Ramos (cell line): Measurements from ENCODE around the gene TMED9.
"Not testable (repeated sequence)": the region's sequence is repeated elsewhere in the genome, so short reads cannot be mapped to it uniquely, and the experiment has no call there.

ENCODE experiments used
- in situ Hi-C: fragments of 300-500 bp; cut with MboI; formaldehyde crosslinking; loops from one replicate; pipeline ENCODE4 v1.14.3; 2022; ENCODE audit warnings: low sequenced_read_pairs; ENCODE audit not compliant: unreplicated experiment

TMED9 gene

DNA sequence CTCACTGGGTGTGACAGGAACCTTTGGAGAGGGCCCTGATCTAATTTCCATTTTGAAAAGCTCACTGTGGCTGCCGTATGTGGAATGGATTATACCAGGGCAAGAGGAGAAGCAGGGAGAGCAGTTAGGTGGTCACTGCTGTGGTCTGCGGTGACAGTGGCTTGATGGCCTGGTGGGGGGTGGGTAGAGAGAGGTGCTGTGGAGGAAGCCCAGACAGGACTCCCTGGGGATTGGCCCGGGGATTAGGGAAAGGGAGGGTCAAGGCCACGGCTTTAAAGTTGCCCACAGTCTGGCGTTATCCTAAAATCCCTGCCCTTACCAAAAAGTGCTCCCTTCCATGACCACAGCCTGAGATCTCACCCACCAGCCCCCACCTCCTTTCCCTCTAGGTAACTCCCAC lies 12.7 kb downstream of the TMED9 start:
- in situ Hi-C loops = loop anchor here (10.0 to 25.0 kb wide), 2 partner anchors 458 to 1560 kb away; no protein-coding TSS in a partner anchor

DNA sequence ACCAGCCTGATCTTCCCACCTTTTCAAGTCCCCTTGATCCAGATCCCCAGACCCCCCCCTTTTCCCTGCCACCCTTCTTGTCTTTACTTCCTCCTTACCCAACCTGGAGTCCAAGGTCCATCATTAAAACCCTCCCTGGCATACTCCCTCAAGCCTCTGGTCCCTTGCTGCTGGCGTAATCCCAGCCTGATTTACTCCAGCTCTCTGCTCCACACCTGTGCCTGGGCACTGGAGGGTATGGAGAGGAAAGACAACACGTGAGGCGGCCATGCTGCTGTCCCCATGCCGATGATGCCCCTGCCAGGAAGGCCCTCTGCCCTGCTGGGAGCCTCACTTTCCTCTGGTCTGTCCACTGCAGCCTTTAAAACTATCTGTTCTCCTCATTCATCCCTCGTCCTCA lies 13.1 kb downstream of the TMED9 start:
- in situ Hi-C loops = loop anchor here (10.0 to 25.0 kb wide), 2 partner anchors 457 to 1560 kb away; no protein-coding TSS in a partner anchor

DNA sequence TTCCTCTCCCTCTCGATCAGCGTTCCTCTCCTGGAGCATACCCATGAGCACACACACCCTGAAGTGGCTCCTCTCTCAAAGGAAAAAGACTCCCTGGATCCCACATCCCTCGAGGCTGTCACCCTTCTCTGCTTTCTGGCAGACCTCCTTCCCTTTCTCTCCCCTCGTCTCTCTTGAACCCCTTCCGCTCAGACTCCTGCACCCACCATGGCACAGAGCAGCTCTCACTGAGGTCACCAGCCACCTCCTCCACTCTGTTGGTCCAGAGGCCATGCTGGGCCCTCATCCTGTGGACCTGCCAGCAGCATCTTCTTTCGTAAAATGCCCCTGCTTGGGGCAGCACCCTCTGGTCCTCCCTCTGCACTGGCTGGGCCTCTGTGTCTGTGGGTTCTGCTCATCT lies 13.7 kb downstream of the TMED9 start:
- in situ Hi-C loops = loop anchor here (10.0 to 25.0 kb wide), 2 partner anchors 457 to 1561 kb away; no protein-coding TSS in a partner anchor

DNA sequence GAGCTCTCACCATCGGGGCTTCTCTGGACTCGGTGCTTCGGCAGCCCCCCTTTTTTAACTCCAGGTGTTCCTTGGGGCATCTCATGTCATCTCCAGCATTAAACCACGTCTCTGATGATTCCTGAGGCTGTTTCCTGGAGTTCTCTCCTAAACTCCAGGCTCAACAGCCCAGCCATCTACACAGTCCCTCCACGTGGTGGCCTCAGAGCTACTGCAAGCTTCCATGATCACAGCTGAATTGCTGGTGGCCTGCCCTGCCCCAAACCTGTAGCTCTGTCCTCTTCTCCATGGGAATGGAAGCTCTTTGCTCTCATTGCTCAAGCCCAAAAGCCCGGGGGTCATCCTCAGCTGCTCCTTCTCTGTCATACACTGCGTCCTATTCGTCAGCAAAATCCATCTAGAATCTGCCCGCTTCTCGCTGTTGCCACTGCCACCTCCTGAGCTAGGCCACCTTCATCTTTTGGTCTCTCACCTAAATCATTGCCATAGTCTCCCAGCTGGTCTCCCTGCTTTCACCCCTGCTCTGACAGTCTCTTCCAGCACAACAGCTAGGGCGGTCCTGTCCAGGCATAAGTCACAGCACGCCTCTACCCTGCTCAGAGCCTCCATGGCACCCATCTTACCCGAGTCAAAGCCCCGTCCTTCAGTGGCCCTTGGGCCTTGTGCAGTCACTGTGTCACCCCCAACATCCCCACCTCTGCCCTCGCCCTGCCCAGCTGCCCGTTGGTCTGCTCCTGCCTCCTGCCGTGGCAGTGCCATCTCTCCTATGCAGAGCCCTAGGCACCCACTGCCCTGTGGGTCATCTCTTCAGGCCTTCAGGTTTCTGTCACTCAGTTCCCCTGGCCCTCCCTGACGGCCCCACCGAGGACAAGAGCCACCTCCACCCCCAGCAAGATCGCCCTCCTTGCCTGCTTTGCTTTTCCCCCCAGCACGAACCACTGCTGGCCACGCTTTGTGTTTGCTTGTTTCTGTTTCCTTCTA lies 14.4 kb downstream of the TMED9 start:
- in situ Hi-C loops = loop anchor here (10.0 to 25.0 kb wide), 2 partner anchors 456 to 1562 kb away; no protein-coding TSS in a partner anchor

DNA sequence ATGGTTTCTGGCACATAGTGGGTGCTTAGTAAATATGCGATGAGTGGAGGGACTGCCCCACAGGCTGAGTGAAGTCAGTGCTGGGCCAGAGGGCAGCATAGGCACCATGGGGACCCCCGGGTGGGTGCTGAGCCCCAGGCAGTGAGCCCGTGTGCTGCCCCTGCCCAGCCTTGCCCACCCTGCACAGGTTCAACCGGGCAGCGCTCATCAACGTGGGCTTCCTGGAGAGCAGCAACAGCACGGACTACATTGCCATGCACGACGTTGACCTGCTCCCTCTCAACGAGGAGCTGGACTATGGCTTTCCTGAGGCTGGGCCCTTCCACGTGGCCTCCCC lies 15.1 kb downstream of the TMED9 start:
- in situ Hi-C loops = loop anchor here (10.0 to 25.0 kb wide), 2 partner anchors 455 to 1562 kb away; no protein-coding TSS in a partner anchor

DNA sequence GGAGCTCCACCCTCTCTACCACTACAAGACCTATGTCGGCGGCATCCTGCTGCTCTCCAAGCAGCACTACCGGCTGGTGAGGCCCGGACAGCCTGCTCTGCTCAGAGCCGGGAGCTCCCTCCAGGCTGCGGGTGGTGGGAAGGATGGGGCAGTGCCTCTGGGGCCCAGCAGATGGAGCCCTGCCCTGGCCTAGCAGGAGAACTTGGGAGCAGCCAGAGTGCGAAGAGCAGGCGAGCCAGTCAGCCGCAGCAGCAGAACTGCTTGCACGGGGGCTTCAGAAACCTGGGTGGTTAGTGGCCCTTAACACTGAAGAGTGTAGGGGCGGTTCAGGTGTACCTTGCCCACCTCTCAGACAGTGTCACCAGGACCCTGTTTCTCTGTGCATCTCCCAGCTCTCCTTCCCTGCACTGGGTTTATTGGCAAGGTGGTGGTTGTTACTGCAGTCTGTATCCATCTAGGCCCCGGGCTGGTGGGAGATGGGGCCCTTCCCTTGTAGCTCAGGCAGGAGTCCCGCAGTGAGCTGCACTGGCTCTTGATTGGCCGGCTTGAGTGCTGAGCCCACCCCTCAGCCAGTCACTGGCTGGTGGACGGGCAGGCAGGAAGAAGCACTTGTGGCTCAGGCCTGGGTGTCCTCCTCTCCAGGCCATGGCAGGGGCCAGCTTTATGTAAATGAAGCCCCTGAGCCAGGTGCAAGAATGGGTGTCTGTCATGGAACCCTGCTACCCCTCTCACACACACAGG lies 15.6 kb downstream of the TMED9 start:
- in situ Hi-C loops = loop anchor here (10.0 to 25.0 kb wide), 2 partner anchors 455 to 1563 kb away; no protein-coding TSS in a partner anchor

DNA sequence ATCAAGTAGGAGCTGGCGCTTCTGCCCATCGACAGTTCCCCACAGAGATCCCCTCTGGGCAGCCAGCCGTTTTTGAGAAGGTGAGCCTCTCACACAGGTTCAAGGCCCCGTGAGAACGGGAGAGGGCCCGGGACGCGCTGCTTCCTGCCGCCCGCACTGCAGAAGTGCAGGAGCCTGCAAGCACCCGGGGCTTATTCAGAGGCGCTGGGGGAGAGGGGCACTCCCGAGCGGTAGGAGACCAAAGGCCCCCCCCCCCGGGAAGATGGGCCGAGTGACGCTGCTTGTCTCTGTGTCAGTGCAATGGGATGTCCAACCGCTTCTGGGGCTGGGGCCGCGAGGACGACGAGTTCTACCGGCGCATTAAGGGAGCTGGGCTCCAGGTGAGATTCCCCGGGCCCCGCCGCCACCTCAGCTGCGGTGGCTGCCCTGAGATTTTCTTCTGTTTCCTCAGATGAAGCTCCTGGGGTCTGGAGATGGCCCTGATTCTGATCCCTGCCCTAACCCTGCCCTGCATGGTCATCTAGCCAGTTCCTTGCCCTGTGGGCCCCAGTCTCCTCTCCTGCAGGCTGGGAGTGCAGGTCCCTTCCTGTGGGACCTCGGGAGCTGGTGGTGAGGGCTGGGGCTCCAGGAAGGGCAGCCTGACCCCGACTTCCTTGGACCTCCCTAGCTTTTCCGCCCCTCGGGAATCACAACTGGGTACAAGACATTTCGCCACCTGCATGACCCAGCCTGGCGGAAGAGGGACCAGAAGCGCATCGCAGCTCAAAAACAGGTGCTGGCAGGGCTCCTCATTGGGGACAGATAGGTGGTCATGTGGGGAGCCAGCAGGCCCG lies 16.5 kb downstream of the TMED9 start:
- in situ Hi-C loops = loop anchor here (10.0 to 25.0 kb wide), 2 partner anchors 454 to 1564 kb away; no protein-coding TSS in a partner anchor

DNA sequence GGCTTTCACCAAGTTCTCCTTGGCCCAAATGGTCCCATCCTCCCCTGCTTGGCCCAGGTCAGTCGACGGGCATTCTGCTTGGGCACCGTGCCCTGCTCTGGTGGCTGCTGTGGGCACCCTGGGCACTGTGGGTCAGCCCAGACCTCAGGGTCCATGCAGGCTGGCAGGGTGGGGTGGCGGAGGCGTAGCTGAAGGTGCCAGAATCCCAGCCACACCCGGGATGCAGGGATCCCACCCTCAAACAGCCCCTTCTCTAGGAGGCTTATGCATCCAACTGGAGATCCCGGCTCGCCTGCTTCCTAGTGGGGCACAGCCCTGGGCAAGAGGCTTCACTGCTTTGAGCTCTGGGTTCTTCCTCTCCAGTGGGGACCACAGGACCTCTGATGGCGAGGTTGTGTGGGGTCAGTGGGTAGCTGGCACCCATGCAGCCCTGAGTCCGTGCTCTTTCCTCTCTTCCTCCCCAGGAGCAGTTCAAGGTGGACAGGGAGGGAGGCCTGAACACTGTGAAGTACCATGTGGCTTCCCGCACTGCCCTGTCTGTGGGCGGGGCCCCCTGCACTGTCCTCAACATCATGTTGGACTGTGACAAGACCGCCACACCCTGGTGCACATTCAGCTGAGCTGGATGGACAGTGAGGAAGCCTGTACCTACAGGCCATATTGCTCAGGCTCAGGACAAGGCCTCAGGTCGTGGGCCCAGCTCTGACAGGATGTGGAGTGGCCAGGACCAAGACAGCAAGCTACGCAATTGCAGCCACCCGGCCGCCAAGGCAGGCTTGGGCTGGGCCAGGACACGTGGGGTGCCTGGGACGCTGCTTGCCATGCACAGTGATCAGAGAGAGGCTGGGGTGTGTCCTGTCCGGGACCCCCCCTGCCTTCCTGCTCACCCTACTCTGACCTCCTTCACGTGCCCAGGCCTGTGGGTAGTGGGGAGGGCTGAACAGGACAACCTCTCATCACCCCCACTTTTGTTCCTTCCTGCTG lies 17.4 kb downstream of the TMED9 start:
- in situ Hi-C loops = loop anchor here (10.0 to 25.0 kb wide), 2 partner anchors 453 to 1565 kb away; no protein-coding TSS in a partner anchor

DNA sequence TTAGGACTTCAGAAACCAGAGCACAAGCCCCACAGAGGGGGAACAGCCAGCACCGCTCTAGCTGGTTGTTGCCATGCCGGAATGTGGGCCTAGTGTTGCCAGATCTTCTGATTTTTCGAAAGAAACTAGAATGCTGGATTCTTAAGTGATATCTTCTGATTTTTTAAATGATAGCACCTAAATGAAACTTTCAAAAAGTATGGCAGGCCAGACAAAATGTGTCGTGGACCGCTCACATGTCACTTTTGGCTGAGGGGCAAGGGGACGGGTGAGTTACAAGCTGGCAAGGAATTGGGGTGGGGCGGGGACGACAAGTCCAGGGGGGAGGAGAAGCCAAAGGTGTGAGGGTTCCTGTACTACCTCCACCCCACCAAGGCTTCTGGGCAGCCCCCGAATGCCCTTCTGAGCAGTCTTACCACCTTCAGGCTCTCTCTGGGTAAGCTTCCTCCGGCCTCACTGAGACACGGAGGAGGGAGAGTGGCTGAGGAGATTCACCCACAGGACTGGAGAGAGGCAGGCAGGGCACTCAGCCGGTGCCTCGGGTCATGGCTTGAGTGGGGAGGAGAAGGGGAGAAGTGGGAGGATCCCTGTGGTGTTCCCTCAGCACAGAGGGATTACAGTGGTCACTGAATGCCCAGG lies 18.2 kb downstream of the TMED9 start:
- in situ Hi-C loops = loop anchor here (25.0 kb wide), 1 partner anchor 452 kb away; no protein-coding TSS in a partner anchor

DNA sequence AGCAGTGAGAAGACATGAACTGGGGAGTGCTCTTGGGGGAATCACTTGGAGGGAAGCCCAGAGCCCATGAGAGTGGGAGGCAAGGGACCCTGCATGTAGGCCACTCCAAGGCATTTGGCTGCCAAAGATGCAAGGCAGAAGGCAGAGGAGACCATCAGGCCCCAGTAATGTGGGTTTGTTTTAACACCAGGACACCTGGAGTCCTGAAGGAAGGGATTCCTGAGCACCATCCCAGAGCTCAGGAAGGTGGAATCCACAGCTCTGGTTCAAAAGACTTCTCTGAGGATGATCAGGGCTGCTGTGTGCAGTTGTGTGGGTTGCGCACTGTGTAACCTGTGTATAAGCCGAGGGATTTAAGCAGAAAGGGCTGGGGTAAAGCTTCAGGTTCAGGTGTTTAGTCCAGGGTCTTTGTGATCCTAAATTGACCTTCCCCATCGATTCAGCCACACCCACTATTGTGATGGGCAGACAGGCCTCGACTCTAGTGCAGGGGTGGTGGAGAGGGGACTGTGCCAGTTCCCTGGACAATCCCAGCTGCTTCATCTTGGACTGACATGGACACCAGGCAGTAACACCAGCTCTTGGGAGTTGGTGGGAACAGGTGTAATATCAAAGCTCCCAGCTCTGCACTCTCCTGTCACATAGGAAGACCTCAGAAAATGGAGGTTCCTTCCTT lies 18.9 kb downstream of the TMED9 start:
- in situ Hi-C loops = loop anchor here (25.0 kb wide), 1 partner anchor 451 kb away; no protein-coding TSS in a partner anchor

DNA sequence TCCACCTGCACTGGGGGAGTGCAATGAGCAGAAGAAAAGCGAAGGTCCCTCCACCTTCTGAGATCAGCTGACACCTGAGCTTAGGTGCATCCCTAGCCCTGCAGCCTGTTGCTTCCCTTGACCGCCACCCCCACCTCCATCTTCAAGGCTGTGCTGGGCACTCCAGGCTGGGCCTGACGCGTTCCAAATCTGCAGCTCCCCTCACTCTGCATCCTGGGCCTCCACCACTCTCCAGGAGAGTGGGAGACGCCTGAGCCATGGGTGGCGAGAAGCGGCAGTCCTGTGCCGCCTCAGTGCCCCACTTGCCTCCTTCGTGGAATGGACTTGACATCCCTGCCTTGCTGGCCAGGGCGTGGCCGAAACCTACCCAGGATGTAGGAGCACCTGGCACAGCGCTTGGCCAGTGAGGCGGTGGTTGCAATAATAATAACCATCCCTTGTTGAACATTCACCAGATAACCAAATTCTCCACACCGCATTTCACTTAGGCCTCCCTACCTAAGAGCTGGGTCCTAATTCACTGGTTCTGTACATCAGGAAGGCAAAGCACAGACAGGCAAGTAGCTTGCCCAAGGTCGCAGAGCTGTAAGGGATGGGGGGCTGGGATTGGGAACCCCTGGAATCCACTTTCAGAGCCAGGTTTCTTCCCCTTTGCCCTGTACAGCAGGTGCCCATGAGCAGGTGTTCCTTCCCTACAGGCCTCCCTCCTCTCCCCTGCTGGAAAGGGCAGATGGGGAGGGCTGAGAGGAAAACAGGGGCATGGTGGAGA lies 19.6 kb downstream of the TMED9 start:
- in situ Hi-C loops = loop anchor here (25.0 kb wide), 1 partner anchor 451 kb away; no protein-coding TSS in a partner anchor

DNA sequence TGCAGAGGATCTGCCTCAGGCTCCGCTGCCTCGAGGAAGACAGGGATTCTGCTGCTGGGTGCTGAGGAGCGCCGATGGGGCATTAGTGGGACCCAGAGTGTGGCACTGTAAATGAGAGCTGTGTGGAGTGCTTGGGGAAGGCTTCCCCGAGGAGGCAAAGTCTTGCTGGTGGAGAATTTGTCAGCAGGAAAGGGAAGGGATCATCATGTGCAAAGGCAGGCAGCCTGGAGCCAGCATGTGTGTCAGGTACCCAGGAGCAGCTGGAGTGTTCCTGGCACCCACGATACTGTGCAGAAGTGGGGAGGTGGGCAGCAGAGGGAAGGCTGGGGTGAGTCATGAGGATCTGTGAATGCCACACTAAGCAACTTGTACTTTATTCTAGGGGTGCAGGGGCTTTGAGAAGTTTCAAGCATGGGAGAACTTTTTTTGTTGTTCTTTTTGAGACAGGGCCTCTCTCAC lies 20.2 kb downstream of the TMED9 start:
- in situ Hi-C loops = loop anchor here (25.0 kb wide), 1 partner anchor 450 kb away; no protein-coding TSS in a partner anchor

DNA sequence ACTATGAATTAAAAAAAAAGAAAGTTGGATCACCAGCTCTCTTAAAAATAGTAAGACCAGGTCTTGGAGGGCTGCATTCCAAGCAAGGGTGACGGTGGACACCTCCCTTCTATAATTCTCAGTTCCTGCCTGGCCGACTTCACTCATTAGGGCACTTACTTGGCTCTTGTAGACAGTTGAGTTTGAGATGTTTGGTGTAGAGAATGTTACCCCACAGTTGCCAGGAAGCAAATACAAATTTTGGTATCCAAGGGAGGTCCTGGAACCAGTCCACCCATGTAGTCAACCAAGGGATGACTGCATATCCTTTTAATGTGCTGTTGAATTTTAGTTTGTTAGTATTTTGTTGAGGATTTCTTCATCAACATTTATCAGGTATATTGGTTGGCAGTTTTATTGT lies 28.6 kb downstream of the TMED9 start:
- in situ Hi-C loops = loop anchor here (25.0 kb wide), 1 partner anchor 442 kb away; no protein-coding TSS in a partner anchor

DNA sequence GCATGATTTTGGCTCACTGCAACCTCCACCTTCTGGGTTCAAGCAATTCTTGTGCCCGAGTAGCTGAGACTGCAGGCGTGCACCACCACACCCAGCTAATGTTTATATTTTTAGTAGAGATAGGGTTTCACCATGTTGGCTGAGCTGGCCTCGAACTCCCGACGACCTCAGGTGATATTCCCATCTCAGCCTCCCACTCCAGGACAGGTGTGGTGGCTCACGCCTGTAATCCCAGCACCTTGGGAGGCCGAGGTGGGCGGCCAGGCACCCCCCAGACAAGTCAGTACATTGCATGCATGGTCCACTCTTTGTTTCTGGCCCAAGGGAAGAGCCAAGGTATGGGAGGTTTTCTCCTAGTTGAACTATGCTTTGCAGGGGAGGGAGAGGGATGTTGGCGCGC lies 32.2 kb downstream of the TMED9 start:
- in situ Hi-C loops = loop anchor here (25.0 kb wide), 1 partner anchor 438 kb away; no protein-coding TSS in a partner anchor

DNA sequence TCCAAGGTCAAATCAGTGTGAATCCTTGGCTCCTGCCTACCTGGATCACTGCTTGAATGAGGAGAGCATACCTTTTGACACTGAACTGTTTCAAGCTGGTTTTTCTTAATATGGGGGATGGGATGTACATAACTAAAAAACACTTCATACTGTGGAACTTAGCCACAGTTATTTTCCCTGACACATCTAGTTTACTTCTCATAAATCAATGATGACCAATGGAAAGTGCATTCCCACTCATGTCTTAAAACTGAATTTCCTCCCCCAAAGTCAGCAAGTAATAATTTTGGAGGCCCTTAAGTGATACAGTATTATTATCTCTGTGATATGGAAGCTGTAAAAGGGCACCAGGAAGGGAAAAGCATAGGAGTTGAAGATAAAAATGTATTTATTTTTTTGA lies 38.2 kb downstream of the TMED9 start:
- in situ Hi-C loops = not testable (repeated sequence)

DNA sequence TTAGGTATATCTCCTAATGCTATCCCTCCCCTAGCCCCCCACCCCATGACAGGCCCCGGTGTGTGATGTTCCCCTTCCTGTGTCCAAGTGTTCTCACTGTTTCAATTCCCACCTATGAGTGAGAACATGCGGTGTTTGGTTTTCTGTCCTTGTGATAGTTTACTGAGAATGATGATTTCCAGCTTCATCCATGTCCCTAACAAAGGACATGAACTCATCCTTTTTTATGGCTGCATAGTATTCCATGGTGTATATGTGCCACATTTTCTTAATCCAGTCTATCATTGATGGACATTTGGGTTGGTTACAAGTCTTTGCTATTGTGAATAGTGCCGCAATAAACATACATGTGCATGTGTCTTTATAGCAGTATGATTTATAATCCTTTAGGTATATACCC lies 42.9 kb downstream of the TMED9 start:
- in situ Hi-C loops = not testable (repeated sequence)
